Activated effector memory CD4-positive, alpha-beta T cell treated with anti-CD3 and anti-CD28 coated beads, Interleukin-2, amount 50 U/mL, for 16 hours (primary cell): ENCODE measurements around the gene CREB1.

ENCODE experiments used
- DNase-seq: peaks from one replicate; pipeline ENCODE4 v3.0.0-alpha.2; 2020

Gene CREB1

GRCh38 chr2:207546822-207547221, 17.1 kb downstream of the CREB1 start:
- no peak for DNase-seq

GRCh38 chr2:207549145-207549544, 19.4 kb downstream of the CREB1 start:
- no peak for DNase-seq

GRCh38 chr2:207558079-207558491, 28.3 kb downstream of the CREB1 start:
- DNase-seq = no peak

- DNase-seq = no peak
Observed at GRCh38 chr2:207561386-207562080, 31.8 kb downstream of the CREB1 start.

- DNase-seq = no peak
Observed at GRCh38 chr2:207565736-207566500, 36.2 kb downstream of the CREB1 start.

GRCh38 chr2:207567671-207568070, 37.9 kb downstream of the CREB1 start:
- DNase-seq = no peak

GRCh38 chr2:207571370-207571769, 41.6 kb downstream of the CREB1 start:
- DNase-seq = no peak

GRCh38 chr2:207584952-207585351, 55.2 kb downstream of the CREB1 start:
- DNase-seq = no peak

GRCh38 chr2:207587305-207587704, 57.5 kb downstream of the CREB1 start:
- no peak for DNase-seq

GRCh38 chr2:207589143-207589542, 59.4 kb downstream of the CREB1 start:
- no peak for DNase-seq

GRCh38 chr2:207593277-207593676, 63.5 kb downstream of the CREB1 start:
- DNase-seq = no peak

GRCh38 chr2:207594264-207594663, 64.5 kb downstream of the CREB1 start:
- DNase-seq = no peak

GRCh38 chr2:207594731-207595130, 65.0 kb downstream of the CREB1 start:
- no peak for DNase-seq

- DNase-seq = no peak
Observed at GRCh38 chr2:207599636-207600035, 69.9 kb downstream of the CREB1 start.

- DNase-seq = no peak
Observed at GRCh38 chr2:207600231-207600630, 70.5 kb downstream of the CREB1 start.

GRCh38 chr2:207601774-207602173, 72.0 kb downstream of the CREB1 start:
- no peak for DNase-seq

- no peak for DNase-seq
Observed at GRCh38 chr2:207603486-207603885, 73.7 kb downstream of the CREB1 start.

GRCh38 chr2:207606399-207606798, 76.6 kb downstream of the CREB1 start:
- no peak for DNase-seq

- DNase-seq = no peak
Observed at GRCh38 chr2:207606829-207607228, 77.1 kb downstream of the CREB1 start.

GRCh38 chr2:207612714-207613113, 83.0 kb downstream of the CREB1 start:
- no peak for DNase-seq

GRCh38 chr2:207614824-207615223, 85.1 kb downstream of the CREB1 start:
- no peak for DNase-seq

GRCh38 chr2:207616185-207616584, 86.4 kb downstream of the CREB1 start:
- DNase-seq = no peak

- DNase-seq = no peak
Observed at GRCh38 chr2:207617011-207617671, 87.4 kb downstream of the CREB1 start.

GRCh38 chr2:207619764-207620203, 90.0 kb downstream of the CREB1 start:
- DNase-seq = no peak
